Endothelial cell of umbilical vein (primary cell): Measurements from ENCODE around the gene FAM3C.

ENCODE experiments used
- JUN ChIP-seq: IDR thresholded peaks from 2 replicates; pipeline ENCODE4 v1.6.1; 2011; ENCODE audit warnings: borderline replicate concordance, low read depth; ENCODE audit not compliant: insufficient read length, insufficient read depth
- POLR2A ChIP-seq: IDR thresholded peaks from 2 replicates; pipeline ENCODE4 v1.6.1; 2012; ENCODE audit warnings: low read depth, mild to moderate bottlenecking, control low read depth, low read length
- POLR2AphosphoS5 ChIP-seq: IDR thresholded peaks from 2 replicates; pipeline ENCODE4 v1.6.1; 2012; ENCODE audit warnings: low read depth, mild to moderate bottlenecking, control low read depth, low read length, moderate library complexity; ENCODE audit not compliant: insufficient read depth
- TF ChIP-seq, protein P1 (sequence below), 2 donors: IDR thresholded peaks; 1 replicate in 1 of 2; 2 replicates in 1 of 2; pipeline ENCODE4 v1.5.1; 2011; ENCODE audit warnings: low read length in 2 of 2, mild to moderate bottlenecking in 2 of 2, moderate library complexity in 2 of 2, control low read depth in 1 of 2, inconsistent platforms in 1 of 2, low read depth in 1 of 2; ENCODE audit not compliant: insufficient read depth in 1 of 2; ENCODE audit errors: extremely low read depth in 1 of 2
- TF ChIP-seq, protein P2 (sequence below): IDR thresholded peaks from 2 replicates; pipeline ENCODE4 v1.6.1; 2011; ENCODE audit not compliant: insufficient read depth, insufficient read length

DNA sequence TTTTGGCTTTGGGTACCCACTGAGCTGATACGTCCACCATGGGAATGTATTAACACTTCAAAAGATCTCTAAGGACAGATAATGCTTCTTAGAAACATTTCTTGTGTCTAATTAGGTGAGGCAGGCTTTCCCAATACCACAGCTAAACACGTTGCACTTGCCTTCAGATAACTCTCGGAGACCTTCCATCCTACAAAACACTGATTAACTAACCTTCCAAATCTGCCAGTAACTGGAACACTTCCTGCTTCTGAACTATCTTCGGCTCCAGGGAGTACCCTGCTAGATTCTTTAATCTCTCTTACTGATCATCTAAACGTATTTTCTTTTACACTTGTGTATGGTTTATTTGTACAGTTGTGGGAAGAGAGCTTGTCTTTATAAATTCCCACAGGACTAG lies 68.4 kb downstream of the FAM3C start:
- TF ChIP-seq, protein P1, sequence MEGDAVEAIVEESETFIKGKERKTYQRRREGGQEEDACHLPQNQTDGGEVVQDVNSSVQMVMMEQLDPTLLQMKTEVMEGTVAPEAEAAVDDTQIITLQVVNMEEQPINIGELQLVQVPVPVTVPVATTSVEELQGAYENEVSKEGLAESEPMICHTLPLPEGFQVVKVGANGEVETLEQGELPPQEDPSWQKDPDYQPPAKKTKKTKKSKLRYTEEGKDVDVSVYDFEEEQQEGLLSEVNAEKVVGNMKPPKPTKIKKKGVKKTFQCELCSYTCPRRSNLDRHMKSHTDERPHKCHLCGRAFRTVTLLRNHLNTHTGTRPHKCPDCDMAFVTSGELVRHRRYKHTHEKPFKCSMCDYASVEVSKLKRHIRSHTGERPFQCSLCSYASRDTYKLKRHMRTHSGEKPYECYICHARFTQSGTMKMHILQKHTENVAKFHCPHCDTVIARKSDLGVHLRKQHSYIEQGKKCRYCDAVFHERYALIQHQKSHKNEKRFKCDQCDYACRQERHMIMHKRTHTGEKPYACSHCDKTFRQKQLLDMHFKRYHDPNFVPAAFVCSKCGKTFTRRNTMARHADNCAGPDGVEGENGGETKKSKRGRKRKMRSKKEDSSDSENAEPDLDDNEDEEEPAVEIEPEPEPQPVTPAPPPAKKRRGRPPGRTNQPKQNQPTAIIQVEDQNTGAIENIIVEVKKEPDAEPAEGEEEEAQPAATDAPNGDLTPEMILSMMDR (IDR thresholded peaks at IDR 0.05; ENCODE audit: extremely low read depth in 1 of 2, insufficient read depth in 1 of 2, low read depth in 1 of 2, low read length in 2 of 2) = no peak
- TF ChIP-seq POLR2A (no peak), POLR2AphosphoS5 (no peak), JUN (no peak)
- TF ChIP-seq, protein P2, sequence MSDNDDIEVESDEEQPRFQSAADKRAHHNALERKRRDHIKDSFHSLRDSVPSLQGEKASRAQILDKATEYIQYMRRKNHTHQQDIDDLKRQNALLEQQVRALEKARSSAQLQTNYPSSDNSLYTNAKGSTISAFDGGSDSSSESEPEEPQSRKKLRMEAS = no peak
